Left renal pelvis (tissue), 4 donors: Measurements from ENCODE around the gene MYBBP1A. TPM values are rescaled to one million over a fixed set of nuclear protein-coding genes. Genes with fewer than 3 reads are reported as not detected.

Experiments
- DNase-seq, 4 donors: peaks; one replicate each; pipeline ENCODE4 v3.0.0-alpha.2; 2013; ENCODE audit warnings: low read depth in 4 of 4, low spot score in 3 of 4
- polyA plus RNA-seq, 4 donors: library from polyadenylated mRNA; unstranded; fragments of 120-200 nt; gene quantifications; one replicate each; pipeline ENCODE4 v1.2.1, GENCODE V29; 2013; ENCODE audit not compliant: insufficient read length in 4 of 4

MYBBP1A gene
- polyA plus RNA-seq, 4 donors, result 32.5 to 50.1 (median 36.3) TPM

DNA sequence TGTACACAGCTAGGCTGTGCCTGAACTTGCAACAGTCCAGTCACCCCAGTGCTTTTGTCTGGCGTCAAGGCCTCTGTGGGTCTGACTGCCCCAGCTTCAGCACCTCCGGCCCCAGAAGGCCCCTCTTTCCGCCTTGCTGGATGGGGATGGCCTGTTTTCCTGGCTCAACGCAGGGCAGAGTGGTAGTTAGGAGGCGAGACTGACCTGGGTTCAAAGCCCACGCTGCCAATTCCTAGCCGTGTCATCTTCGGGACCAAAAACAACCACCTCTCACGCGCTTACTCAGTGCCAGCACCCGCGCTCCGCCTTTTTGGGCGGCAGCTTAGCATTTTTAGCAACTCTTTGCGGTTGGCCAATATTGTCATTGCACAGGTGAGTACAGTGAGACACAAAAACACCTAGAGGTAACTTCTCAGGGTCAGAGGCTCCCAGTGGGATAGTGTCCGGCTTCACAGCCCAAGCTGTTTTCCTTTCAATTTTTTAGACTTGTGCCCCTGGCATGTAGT, 4.6 kb downstream of the MYBBP1A start:
- DNase-seq, result no peak

DNA sequence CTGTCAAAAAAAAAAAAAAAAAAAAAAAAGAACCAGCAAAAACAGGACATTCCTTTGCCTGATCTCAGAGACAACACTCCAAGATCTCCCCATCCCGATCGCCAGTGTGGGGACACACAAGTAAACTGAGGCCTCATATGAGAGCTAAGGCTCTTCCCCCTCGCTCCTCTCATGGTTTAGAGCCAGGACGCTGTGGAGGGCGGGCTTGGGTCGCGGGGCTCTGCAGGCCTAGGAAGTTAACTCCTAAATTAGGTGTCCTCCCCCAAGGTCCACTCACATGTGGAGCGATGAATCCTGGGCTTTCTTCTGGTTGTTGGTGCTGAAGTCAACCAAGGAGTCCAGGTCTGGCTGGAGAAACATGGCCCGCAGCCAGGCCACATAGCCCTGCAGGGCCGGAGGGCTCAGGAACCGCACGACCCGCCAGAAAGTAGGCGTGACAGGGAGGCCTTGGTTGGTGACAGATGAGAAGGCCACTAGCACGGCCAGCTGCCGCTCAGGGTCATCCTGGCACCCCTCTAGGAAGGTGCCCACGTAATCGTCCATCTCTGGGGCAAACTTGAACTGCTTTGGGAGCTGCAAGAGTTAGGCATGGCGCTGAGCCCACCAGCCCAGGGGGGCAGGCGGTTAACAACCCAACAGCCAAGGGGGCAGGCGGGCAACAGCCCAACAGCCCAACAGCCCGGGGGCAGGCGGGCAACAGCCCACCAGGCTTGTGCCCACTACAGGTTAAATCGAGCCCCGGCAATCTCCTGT, 5.2 kb downstream of the MYBBP1A start:
- no peak for DNase-seq

DNA sequence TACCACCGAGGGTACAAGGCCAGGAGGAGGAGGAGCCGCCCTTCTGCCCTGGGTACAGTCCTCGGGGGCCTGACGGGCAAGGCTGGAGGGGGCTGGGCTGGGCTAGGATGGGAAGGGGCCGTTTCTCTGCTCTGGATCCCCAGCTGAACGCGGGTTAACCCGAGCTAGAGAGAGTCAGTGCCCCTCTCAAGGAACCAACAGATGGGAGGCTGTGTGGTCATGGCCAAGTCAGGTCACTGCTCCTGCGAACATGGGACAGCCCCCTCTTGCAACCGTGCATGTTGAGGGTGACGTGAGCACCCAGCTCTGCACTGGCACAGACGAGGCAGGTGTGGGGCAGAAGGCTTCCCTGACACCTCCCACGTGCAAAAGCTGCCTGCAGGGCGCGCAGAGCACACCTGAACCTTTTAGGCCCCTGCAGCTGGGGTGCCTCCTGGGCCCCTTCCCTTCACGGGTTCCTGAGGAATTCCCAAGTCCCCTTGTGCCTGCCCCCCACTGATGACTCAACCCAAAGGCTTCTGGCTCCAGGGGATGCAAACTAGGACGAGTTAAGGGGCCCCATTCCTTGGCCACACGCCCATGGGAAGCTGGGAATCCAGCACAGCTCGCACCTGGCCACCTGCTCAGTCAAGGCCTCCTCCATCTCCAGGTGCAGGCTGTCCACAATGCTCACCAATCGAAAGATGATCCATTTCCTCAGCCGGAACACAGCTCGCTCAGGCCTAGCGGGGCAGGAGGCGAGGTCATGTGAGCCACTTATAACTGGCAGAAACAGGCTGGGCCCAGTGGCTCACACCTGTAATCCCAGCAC, 6.3 kb downstream of the MYBBP1A start:
- DNase-seq, result no peak

DNA sequence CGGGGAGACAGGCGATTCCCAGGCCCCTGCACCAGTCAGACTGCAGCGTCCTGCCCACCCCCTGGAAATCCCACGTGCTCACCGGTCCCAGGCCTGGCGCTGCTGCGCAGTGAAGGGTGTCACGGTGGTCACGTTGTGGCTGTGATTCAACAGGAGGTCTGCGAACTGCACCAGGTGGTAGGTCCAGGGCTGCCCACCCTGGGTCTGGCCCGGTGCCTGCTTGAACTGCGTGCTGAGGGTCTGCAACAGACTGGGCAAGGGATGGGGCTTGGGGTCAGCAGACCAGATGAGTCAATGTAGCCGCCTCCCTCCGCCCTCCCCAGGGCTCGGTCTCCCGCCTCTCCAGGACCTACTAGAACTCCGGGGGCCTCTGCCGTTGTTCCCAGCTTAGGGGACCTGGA, 7.1 kb downstream of the MYBBP1A start:
- DNase-seq, result no peak

DNA sequence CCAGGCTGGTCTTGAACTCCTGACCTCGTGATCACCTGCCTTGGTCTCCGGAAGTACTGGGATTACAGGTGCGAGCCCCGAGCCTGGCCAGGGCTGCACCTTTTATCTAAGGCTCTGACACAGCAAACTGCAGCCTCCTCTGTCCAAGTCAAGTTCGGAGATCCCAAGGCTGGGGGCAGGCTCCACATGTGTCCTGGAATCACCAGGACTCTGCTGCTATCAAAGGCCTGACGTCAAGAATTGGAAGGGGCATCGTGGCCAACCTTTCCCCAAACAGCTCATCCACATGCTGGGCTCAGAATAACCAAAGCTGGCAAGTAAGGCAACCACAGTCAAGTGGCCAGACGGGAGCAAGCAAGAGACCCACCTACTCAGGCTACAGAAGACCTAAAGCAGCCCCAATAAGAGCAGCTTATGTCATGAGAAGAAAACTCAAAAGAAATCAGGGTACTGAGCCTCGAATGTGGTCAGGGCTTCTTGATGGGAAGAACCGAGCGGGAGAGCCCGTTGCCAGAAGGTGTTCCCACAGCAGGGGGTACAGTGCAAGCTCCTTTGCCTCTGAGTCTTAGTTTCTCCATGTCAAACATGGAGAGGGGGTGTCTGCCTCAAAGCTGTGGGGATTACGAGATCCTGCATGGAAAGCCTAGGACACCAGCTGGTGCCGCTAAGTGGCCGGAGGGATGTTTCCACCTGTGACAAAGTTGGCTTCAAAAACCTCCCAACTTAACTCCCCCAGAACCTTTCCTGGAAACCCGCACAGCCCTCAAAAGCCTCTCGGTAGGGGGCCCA, 7.9 kb downstream of the MYBBP1A start:
- no peak for DNase-seq

DNA sequence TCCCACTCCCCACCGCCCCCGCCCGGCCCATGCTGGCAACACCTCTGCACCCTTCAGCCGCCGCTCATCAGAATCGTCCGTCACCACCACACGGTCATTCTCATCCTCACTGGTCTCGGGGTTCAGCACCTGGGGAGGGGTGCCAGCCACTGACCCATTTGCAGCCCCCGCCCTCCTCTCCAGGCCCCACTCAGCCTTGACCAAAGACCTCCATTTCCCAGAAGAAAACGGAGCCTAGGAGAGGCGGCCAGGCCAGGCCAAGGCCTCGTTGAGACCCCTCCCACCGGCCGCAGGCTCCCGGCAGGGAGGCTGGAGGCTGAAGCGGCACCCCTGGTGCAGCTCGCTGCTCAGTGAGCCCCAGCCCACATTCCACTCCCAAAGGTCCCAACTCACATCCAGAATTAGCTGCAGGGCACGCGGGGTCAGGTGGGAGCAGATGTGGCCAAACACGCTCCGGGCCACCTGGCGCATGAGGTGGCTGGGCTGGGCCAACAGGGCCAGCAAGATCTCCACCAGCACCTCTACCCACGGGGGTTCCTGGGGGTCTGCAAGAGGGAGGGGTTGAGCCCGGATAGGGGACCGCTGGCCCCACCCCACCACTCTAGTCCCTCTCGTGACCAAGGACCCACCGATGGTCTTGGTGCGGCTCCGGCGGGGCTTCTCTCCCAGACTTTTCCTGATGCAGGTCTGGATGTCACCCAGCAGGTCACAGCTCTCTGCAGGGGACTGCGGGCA, 9.8 kb downstream of the MYBBP1A start:
- no peak for DNase-seq

DNA sequence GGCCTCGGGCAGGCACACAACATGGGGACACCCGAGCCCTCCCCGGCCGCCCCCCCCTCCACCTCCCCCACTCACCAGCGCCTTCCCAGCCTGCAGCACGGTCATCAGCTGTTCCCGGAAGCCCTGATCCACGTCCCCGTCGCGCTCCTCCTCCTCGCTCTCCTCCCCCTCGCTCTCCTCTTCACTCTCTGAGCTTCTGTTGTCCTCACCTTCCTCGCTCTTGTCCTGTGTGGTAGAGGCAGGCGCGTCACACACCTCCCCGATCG, 10.3 kb downstream of the MYBBP1A start:
- no peak for DNase-seq

DNA sequence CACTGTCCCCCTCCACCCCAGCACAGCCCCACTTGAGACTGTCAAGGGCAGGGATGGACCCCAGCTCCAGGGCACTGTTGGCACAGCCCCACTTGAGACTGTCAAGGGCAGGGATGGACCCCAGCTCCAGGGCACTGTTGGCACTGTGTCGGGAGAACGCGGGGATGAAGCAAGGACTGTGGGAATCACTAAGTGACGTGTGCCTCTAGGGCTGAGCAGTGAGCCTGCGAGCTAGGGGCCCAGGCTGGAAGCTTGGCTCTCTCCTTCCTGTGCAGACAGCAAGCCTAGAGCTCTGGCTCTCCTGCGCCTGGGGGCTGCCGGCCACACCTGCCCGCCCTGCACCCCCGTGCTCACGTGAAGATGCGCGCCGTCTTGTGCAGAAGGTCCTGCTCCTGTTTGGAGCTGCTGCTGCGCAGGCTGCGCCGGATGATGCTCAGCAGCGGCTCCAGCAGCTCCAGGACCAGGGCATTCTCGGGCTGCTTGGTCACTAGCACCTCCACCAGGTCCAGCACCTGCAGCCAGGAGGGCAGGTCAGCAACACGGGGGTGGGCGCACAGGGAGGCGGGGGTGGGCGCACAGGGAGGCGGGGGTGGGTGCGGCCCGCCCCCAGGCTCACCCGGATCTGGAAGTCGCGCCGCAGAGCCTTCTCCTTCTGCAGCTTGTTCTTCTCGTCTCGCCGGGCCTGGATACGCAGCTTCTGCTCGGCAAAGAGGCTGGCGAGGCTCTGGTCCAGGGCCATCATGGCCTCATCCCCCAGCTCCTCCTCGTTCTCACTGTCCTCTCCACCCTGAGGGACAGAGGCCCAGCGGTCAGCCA, 10.8 kb downstream of the MYBBP1A start:
- no peak for DNase-seq

DNA sequence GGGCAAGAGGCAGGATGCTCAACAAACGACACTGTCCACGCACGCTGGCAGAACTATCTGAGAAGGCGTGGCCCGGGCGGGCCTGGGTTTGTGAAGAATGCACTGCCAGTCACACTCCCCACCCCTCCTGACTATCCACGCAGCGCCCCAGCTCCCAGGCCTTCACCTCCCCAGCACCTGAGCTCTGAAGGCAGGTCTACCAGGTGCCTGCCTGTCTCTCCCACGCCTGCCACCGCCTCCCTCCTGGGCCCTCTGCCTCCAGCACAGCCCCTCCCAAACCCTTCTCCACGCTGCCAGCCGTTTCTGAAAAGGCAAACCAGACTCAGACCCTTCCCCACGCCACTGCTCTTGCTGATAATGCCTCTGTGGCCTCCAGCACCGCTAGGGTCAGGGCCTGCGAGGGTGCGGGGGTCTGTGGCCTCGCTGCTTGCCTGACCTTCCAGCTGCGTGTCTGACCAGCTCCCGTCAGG, 11.6 kb downstream of the MYBBP1A start:
- no peak for DNase-seq

DNA sequence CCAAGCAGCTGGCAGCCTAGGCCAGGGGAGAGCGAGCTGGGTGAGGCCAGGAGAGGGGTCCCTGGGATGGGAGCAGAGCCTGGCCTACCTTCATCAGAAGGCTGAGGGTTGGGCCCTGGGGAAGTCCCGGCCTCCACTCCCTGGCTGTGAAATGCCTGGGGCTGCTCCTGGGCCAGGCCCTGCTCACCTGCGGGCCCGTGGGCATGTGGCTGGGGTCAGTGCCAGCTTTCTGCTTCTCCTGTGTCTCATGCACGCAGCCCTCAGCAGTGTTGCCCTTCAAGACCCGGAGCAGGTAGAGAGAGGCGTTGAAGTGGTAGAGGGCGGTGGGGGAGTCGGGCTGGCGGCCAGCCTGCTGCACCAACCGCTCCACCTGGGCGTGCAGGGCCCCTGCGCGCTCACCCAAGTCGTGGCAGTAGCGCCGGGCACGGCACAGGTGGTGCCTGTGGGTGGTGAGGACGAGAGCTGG, 12.4 kb downstream of the MYBBP1A start:
- DNase-seq, result no peak

DNA sequence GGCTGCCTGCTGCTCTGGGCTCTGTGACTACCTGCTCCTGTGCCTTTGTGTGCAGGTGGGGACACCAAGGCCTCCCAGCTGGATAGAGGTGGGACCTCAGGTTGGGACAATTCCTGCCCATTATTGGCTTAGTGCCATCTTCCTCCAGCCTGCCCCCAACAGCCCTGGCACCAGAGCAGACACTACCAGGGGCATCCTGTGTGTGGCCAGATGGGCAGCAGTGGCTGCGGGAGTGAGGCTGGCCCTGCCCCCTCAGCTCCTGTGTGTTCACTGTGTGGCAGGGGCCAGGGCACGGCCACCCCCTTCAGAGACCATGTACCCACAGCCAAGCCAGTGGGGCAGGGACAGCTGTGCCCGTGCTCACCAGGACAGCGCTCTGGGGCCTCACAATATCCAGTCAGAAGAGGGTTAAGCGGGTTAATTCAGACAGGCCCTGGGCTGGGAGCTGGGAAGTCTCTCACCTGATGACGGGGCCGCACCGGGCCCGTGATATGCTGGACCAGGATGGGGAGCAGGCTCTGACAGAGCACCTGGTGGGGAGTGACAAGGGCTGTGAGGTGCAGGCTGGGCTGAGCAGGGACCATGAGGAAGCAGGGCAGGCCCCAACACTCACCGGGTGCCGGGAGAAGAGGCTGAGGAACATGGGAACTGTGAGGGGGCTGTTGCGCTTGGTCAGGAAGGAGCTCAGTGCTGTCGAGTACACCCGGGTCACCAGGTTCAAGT, 13.0 kb downstream of the MYBBP1A start:
- no peak for DNase-seq

DNA sequence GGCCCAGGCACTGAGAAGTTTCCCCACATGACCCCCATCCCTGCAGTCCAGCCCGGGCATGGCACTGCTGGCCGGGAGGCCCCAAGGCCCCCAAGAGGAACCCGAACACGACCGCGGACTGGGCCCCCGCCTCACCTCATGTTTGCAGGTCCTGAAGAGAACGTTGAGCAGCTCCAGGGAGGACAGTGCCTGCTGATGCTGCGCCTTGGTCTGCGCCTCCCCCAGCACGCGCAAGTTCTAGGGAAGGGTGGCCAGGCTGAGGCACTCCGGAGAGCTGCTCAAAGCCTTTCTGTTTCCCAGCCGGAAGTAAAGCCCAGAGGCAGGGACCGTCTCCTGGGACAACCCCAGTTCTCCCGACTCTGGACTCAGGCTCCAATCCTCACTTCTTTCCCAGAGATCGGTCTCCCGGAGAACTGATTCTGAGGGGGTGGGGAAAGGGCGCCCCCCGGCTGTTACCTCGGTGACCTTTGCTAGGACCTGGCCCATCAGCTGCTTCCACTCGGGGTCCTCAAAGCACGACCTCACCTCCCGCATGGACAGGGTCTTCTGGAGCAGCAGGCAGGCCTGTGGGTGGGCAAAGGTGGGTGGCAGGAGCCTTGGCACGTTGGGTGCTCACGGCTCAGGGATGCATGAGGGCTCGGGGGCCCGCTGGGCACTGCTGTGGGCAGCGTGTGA, 13.7 kb downstream of the MYBBP1A start:
- no peak for DNase-seq

DNA sequence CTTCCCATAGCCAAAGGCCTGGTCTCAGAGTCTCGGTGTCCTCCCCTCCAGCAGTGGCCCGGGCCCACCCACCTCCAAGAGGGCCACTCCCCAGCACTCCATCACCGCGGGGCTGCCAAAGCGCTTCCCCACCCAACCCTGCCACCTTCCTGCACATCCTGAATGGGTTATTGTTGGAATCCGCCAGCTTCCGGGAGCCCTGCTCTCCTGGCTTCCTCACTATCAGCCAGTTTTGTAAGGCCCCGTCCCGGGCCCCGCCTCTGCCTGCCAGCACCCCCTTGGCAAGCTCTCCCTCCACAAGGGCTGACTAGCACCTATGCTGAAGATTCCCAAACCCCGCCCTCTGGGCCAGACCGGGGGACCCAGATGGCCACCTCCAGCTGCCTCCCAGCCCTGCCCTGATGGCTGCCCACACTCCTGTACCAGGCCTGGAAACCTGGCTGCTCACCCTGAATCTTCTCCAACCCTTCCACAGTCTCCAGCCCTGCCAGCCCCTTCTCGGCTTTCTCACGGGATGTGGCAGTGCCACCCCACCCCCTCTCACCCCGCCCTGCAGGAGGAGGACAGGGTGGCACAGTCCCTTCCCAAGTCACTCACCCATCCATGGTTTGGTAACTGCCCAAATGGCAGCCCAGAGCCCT, 14.4 kb downstream of the MYBBP1A start:
- no peak for DNase-seq

DNA sequence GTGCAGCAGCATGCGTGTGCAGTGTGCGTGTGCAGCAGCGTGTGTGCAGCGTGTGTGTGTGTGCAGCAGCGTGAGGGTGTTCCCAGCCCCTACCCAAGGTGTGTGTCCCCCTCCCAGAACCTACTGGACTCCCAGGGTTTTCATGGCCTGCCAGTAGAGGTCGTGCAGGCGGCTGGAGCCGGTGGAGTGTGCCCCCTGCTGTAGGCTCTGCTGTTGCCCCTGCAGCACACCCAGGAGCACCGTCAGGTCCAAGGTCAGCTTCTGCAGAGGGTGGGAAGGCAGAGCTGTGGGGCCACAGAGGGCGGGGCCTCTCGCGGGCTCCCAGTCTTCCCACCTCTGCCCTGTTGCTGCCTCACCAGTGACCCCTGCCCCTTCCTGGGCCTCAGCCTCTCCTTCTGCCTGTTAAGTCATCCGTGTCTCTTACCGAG, 14.9 kb downstream of the MYBBP1A start:
- no peak for DNase-seq

DNA sequence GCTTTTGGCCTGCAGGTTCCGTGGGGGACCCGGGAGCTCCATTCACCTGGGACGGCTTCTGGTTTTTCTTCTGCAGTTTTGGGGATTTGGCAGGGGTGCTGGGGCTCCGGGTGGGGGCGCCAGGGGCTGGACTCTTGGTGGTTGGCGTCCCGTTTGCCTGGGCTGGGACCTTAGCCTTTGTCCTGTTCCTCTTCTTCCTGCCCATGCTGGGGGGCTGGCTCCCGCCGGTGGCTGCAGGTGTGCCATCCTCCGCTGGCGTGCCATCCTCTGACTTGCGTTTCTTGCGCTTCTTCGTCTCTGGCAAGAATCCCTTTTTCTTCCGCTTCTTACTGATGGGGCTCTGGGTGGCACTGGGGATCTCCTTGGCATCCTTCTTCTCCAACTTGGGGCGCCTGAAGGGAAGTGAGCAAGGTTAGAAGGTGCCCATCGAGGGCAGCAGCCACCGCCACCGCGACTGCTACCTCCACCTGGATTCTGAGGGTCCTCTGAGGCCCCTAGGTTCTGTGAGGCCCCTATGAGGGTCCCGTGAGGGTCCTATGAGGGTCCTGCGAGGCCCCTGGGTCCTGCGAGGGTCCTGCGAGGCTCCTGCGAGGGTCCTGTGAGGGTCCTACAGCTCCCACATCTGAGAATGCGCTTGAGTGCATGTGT, 15.5 kb downstream of the MYBBP1A start:
- no peak for DNase-seq

DNA sequence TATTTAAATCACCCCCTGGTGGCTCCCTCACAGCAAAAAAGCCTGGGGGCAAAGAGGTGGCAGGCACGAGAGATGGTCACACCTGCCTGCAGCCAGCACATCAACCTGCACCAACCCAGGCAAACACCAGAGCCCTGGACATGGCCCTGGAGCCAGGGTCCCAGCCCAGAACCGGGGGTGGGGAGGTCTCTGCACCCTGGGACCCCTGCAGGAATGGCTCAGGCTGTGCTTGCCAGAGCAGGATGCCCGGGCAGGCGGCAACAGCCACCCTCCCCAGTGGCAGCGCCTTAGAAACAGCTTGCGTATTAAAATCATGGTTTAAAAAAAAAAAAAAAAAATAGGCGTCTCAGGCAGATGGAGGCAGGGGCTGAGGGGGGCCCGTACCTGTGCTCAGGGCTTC, 16.2 kb downstream of the MYBBP1A start:
- DNase-seq, result no peak

DNA sequence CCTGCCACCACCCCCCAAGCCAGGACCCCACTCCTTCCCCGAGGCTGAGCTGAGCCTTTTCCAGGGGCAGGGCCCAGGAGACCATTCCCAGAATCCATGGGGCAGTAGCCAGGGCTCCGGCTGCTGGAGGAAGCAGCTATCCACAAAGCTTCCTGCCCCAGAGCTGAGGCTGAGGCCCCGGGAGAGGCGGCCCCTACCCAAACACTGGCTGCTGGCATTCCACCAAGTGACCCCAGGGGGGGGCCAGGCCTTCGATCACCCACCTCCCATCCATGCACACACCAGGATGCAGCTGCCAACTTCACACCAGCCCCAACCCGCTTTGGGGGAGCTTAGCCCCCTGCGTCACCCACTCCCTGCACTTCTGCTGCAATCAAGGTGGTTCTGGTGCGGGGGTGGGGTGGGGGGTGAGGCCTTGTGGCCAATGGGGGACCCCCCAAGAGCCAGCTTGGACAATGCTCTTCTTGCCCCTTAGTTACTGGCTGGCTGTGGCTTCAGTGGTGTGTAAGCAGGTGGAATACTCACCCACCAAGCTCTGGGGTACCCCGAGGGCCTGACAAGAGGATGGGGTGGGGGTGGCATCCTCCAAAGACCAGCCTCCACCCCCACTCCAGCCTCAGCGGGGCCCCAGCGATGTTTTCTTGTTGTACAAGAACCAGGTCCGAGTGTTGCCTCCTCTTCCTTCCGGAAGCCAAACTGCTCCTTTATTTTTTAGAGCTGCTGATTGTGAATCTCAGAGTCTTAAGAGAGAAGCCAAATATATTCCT, 16.8 kb downstream of the MYBBP1A start:
- DNase-seq, result no peak
